K562 (cell line): Measurements from ENCODE around the gene FOSL1. TPM values are rescaled to one million over a fixed set of nuclear protein-coding genes. Genes with fewer than 3 reads are reported as not detected.

ENCODE experiments used
- ATAC-seq: fragments of 200-7000 bp; cut with Tn5 transposase; 3 replicates; pipeline ENCODE4 v1.9.1; 2020; ENCODE audit warnings: moderate library complexity
- BruUV-seq: library from RNA; stranded (reverse); fragments of 400-500 nt; replicated peaks from 2 replicates; lab custom pipeline; 2021; lab: Mats Ljungman, UMichigan
- CTCF ChIA-PET: fragments of 300-600 bp; formaldehyde crosslinking; extraction: SDS; loops from one replicate; lab custom pipeline; 2021; ENCODE audit warnings: low intra/inter-chr PET ratio; lab: Yijun Ruan, JAX
- POLR2A ChIA-PET: fragments of 300-600, 350-650 bp; sonication (Branson Sonifier 250); formaldehyde crosslinking; extraction: SDS; loops from one replicate; lab custom pipeline; 2021; ENCODE audit warnings: antibody characterized with exemption, inconsistent platforms; lab: Yijun Ruan, JAX
- DNase-seq, 4 experiments: peaks; one replicate each; pipeline versions ENCODE4 v3.0.0 to v3.0.0-alpha.2; 2011 to 2018; ENCODE audit warnings: low spot score in 3 of 4, mixed read lengths in 3 of 4; ENCODE audit errors: extremely low read depth in 1 of 4
- FAIRE-seq: peaks from 2 replicates; lab custom pipeline; 2011; peaks lifted over from hg19 to GRCh38; lab: Jason Lieb, UNC
- H2AFZ ChIP-seq: 2 replicates; pipeline ENCODE4 v1.6.0; 2011; ENCODE audit warnings: low read depth, low read length, control low read depth, inconsistent platforms
- H3K27ac ChIP-seq: fragments of 200-600 bp; 3 replicates; pipeline ENCODE4 v1.8.0; 2011; ENCODE audit warnings: low read depth, mild to moderate bottlenecking, control low read depth, inconsistent platforms, low read length, moderate library complexity, mixed read lengths; ENCODE audit errors: extremely low read depth
- H3K27me3 ChIP-seq, 2 experiments: fragments of 300-600 bp in 1 of 2; 2 replicates in 1 of 2; 3 replicates in 1 of 2; pipeline versions ENCODE4 v1.6.0 to v1.8.0; 2011; ENCODE audit warnings: inconsistent platforms in 2 of 2, low read length in 2 of 2, mild to moderate bottlenecking in 1 of 2, mixed read lengths in 1 of 2, moderate library complexity in 1 of 2; ENCODE audit not compliant: control insufficient read depth in 2 of 2, insufficient read depth in 2 of 2
- H3K36me3 ChIP-seq: fragments of 300-600 bp; 3 replicates; pipeline ENCODE4 v1.8.0; 2011; ENCODE audit warnings: mild to moderate bottlenecking, low read length, inconsistent platforms; ENCODE audit not compliant: control insufficient read depth, insufficient read depth
- H3K4me1 ChIP-seq, 2 experiments: fragments of 200-600 bp in 1 of 2; replicated peaks in 1 of 2; 2 replicates in 1 of 2; 3 replicates in 1 of 2; pipeline versions ENCODE4 v1.5.1 to v1.8.0; 2011; ENCODE audit warnings: inconsistent platforms in 2 of 2, low read length in 2 of 2, mild to moderate bottlenecking in 1 of 2, mixed read lengths in 1 of 2, moderate library complexity in 1 of 2; ENCODE audit not compliant: control insufficient read depth in 2 of 2, insufficient read depth in 2 of 2
- H3K4me2 ChIP-seq: 2 replicates; pipeline ENCODE4 v1.6.1; 2011; ENCODE audit warnings: low read length, control low read depth, inconsistent platforms, mixed read lengths; ENCODE audit not compliant: insufficient read depth
- H3K4me3 ChIP-seq: fragments of 200-600 bp; sonication (generic), shearing (Covaris generic); 2 replicates; pipeline ENCODE4 v1.5.1; 2016; ENCODE audit warnings: control low read depth, inconsistent platforms
- H3K79me2 ChIP-seq: fragments of 200-600 bp; 3 replicates; pipeline ENCODE4 v1.8.0; 2011; ENCODE audit warnings: low read length, inconsistent platforms; ENCODE audit not compliant: control insufficient read depth, insufficient read depth
- H3K9ac ChIP-seq, 2 experiments: 2 replicates each; pipeline versions ENCODE4 v1.6.0 to v1.6.1; 2011; ENCODE audit warnings: low read depth in 2 of 2, low read length in 2 of 2, control low read depth in 1 of 2, inconsistent platforms in 1 of 2, mild to moderate bottlenecking in 1 of 2, mixed read lengths in 1 of 2; ENCODE audit not compliant: insufficient read depth in 1 of 2
- H3K9me1 ChIP-seq: one replicate; pipeline ENCODE4 v1.6.0; 2011; ENCODE audit warnings: inconsistent platforms, mild to moderate bottlenecking, low read length, moderate library complexity; ENCODE audit not compliant: control insufficient read depth, insufficient read depth
- H3K9me3 ChIP-seq: replicated peaks from 2 replicates; pipeline ENCODE4 v1.5.1; 2011; ENCODE audit warnings: low read depth, low read length, inconsistent platforms; ENCODE audit not compliant: control insufficient read depth, insufficient read depth
- H4K20me1 ChIP-seq: replicated peaks from 2 replicates; pipeline ENCODE4 v1.6.1; 2011; ENCODE audit warnings: low read length, inconsistent platforms, mixed read lengths; ENCODE audit not compliant: control insufficient read depth, insufficient read depth
- ATF4 ChIP-seq: fragments of 450-650 bp; formaldehyde crosslinking; IDR thresholded peaks from 2 replicates; pipeline ENCODE4 v1.4.0; 2022; ENCODE audit warnings: mild to moderate bottlenecking, moderate library complexity
- CBX3 ChIP-seq, 2 experiments: IDR thresholded peaks; 1 replicate in 1 of 2; 2 replicates in 1 of 2; pipeline ENCODE4 v1.6.1; 2012; ENCODE audit warnings: inconsistent platforms in 2 of 2, low read length in 2 of 2, borderline replicate concordance in 1 of 2, control low read depth in 1 of 2
- CREB1 ChIP-seq, 2 experiments: sonication (generic) in 1 of 2; formaldehyde crosslinking in 1 of 2; IDR thresholded peaks; 2 replicates each; pipeline versions ENCODE4 v1.6.1 to v1.8.0; 2012 to 2022; ENCODE audit warnings: inconsistent platforms in 1 of 2, mild to moderate bottlenecking in 1 of 2, missing genetic modification reagents in 1 of 2, moderate library complexity in 1 of 2
- ELK1 ChIP-seq: sonication (generic); formaldehyde crosslinking; IDR thresholded peaks from 2 replicates; pipeline ENCODE4 v1.8.1; 2022; ENCODE audit warnings: missing genetic modification reagents
- ESRRB ChIP-seq: fragments of 250-450 bp; sonication (Bioruptor Pico); IDR thresholded peaks from 2 replicates; pipeline ENCODE4 v1.5.0; 2020; ENCODE audit warnings: mild to moderate bottlenecking, moderate library complexity, borderline replicate concordance
- FOXJ2 ChIP-seq: fragments of 200-800 bp; sonication (Bioruptor generic); IDR thresholded peaks from 2 replicates; pipeline ENCODE4 v1.6.1; 2016; ENCODE audit warnings: missing genetic modification characterization, missing compliant biosample characterization
- FOXM1 ChIP-seq, 2 experiments: fragments of 450-650 bp in 1 of 2; sonication (generic) in 1 of 2; formaldehyde crosslinking in 1 of 2; IDR thresholded peaks; 2 replicates each; pipeline versions ENCODE4 v1.6.1 to v1.9.0; 2017 to 2022; ENCODE audit warnings: low read depth in 2 of 2, mild to moderate bottlenecking in 2 of 2, missing genetic modification reagents in 1 of 2, moderate library complexity in 1 of 2
- IRF2 ChIP-seq: sonication (generic); formaldehyde crosslinking; IDR thresholded peaks from 2 replicates; pipeline ENCODE4 v1.8.1; 2022; ENCODE audit warnings: mild to moderate bottlenecking, missing genetic modification reagents
- KDM4B ChIP-seq, 2 experiments: fragments of 450-650 bp in 1 of 2; sonication (generic) in 1 of 2; IDR thresholded peaks; 2 replicates each; pipeline ENCODE4 v1.6.1; 2016 to 2017; ENCODE audit warnings: borderline replicate concordance in 2 of 2, antibody characterized with exemption in 1 of 2, low read depth in 1 of 2, mild to moderate bottlenecking in 1 of 2
- MYBL2 ChIP-seq, 2 experiments: fragments of 450-650 bp in 1 of 2; sonication (generic) in 1 of 2; formaldehyde crosslinking in 1 of 2; IDR thresholded peaks; 2 replicates each; pipeline versions ENCODE4 v1.6.1 to v1.8.1; 2017 to 2022; ENCODE audit warnings: borderline replicate concordance in 1 of 2, inconsistent platforms in 1 of 2, low read depth in 1 of 2, mild to moderate bottlenecking in 1 of 2, missing genetic modification reagents in 1 of 2, moderate library complexity in 1 of 2
- OTX1 ChIP-seq: fragments of 450-650 bp; formaldehyde crosslinking; IDR thresholded peaks from 2 replicates; pipeline ENCODE4 v1.4.0; 2022; ENCODE audit warnings: mild to moderate bottlenecking
- PHB2 ChIP-seq: fragments of 450-650 bp; IDR thresholded peaks from 2 replicates; pipeline ENCODE4 v1.6.1; 2017; ENCODE audit warnings: low read depth
- POLR2A ChIP-seq: fragments of 450-650 bp; conservative IDR thresholded peaks from 2 replicates; pipeline ENCODE4 v1.6.1; 2016
- ZNF277 ChIP-seq: fragments of 250-450 bp; sonication (Bioruptor Pico); IDR thresholded peaks from 2 replicates; pipeline ENCODE4 v1.8.0; 2022; ENCODE audit warnings: inconsistent platforms, mild to moderate bottlenecking, moderate library complexity, borderline replicate concordance
- WGBS: fragments of 100-300 bp; shearing (Covaris generic); methylation state at CpG from one replicate; pipeline ENCODE4 v1.1.6; 2016; ENCODE audit warnings: low coverage, mixed read lengths; ENCODE audit not compliant: insufficient coverage; ENCODE audit errors: missing lambda C conversion rate; 5-methylcytosine and 5-hydroxymethylcytosine counted together
- in situ Hi-C: fragments of 300-500 bp; cut with MboI; formaldehyde crosslinking; loops from 4 replicates; pipeline ENCODE4 v1.15.0; 2018; ENCODE audit warnings: inconsistent platforms, mixed read lengths
- intact Hi-C: fragments of 100-400 bp; cut with micrococcal nuclease; formaldehyde crosslinking; loops from 2 replicates; pipeline ENCODE4 v1.14.2; 2022
- polyA plus RNA-seq, 8 experiments: library from polyadenylated mRNA; depleted of rRNA in 4 of 8; stranded (reverse) in 5 of 8; unstranded in 3 of 8; fragments of >200 nt; fragmentation: Nextera tagmentation in 2 of 8; fragmentation: Illumina TruSeq in 1 of 8; extraction: Ambion mirVana in 2 of 8; extraction: Trizol in 1 of 8; gene quantifications; 2 replicates each; pipeline versions ENCODE4 v1.2.1 to v1.2.3, GENCODE V29; 2011 to 2014; ENCODE audit warnings: inconsistent platforms in 1 of 8, missing spikeins in 1 of 8
- total RNA-seq, 7 experiments: library from RNA; depleted of rRNA in 6 of 7; stranded (reverse); fragments of >200 nt in 6 of 7; fragmentation: Illumina TruSeq in 2 of 7; extraction: Trizol in 2 of 7; gene quantifications; 2 replicates each; pipeline versions ENCODE4 v1.2.1 to v1.2.3, GENCODE V29; 2011 to 2021; ENCODE audit warnings: low replicate concordance in 1 of 7
- TF ChIP-seq, protein P1 (sequence below): fragments of 450-650 bp; IDR thresholded peaks from 2 replicates; pipeline ENCODE4 v1.6.1; 2016; ENCODE audit warnings: low read depth, mild to moderate bottlenecking, moderate library complexity

Gene FOSL1
- total and polyA plus RNA-seq, 9 of the 15 experiments (the other 6 are each of a cell fraction or from before 2014, with no cell fraction given), result 3.5 to 39.6 (median 10.0) TPM

- BruUV-seq, result no TSS peak
- Histone ChIP-seq H3K36me3 (peaks cover 56% of the 10 kb centered on the region), H3K9ac (no peak overlapping the region), H3K27me3 (no peaks in the 10 kb centered on the region), H3K27ac (no peak overlapping the region), H3K9me3 (peaks cover 7% of the 10 kb centered on the region; the same call in 1 of the 2 replicates), H2AFZ (no peak overlapping the region), H3K9me1 (peaks cover 11% of the 10 kb centered on the region), H3K4me3 (no peak overlapping the region), H4K20me1 (peaks cover 17% of the 10 kb centered on the region), H3K4me1 (peaks cover 4 to 36% of the 10 kb centered on the region in 2 experiments; a peak in 3 of 5 replicates), H3K79me2 (peaks cover 35% of the 10 kb centered on the region), H3K4me2 (no peak overlapping the region)
- no peak for FAIRE-seq
- DNase-seq, result peak in 1 of 4 experiments; percentile 8
- intact Hi-C loops, result no loop called here
- 97% methylated on average over 9 of the region's 10 CpGs for WGBS
- POLR2A ChIA-PET, result interaction anchor here (0.6 to 5.9 kb wide), 25 partner anchors 7 to 1471 kb away, joined by 3 to 67 read pairs (median 4); partner anchors contain the start of genes CFL1, FIBP, MALAT1 and MUS81
- in situ Hi-C loops, result no loop called here
- CTCF ChIA-PET, result no interaction called here
- ATAC-seq, result peak; percentile 5
- TF ChIP-seq FOXM1 (IDR thresholded peaks at IDR 0.05; ENCODE audit: low read depth) (no peak), FOXM1 (CRISPR knock-in tag; IDR thresholded peaks at IDR 0.05; ENCODE audit: low read depth) (peak; percentile 63; the same call in 1 of the 2 replicates), ZNF277 (no peak), CBX3 (IDR thresholded peaks at IDR 0.05; ENCODE audit: borderline replicate concordance in 1 of 2, low read length in 2 of 2) (no peak), ATF4 (CRISPR knock-in tag) (0 out of 2 replicates have a peak, but pooled peaks have one; percentile 13), CREB1 (IDR thresholded peaks at IDR 0.05) (no peak), CREB1 (CRISPR knock-in tag; IDR thresholded peaks at IDR 0.05) (0 out of 2 replicates have a peak, but pooled peaks have one; percentile 7), ESRRB (no peak), MYBL2 (IDR thresholded peaks at IDR 0.05; ENCODE audit: low read depth) (no peak), MYBL2 (CRISPR knock-in tag; IDR thresholded peaks at IDR 0.05; ENCODE audit: borderline replicate concordance) (no peak), IRF2 (CRISPR knock-in tag) (no peak), PHB2 (no peak), OTX1 (CRISPR knock-in tag) (no peak), FOXJ2 (no peak), KDM4B (IDR thresholded peaks at IDR 0.05; ENCODE audit: borderline replicate concordance in 2 of 2, low read depth in 1 of 2) (no peak), POLR2A (peak; percentile 46; the same call in 1 of the 2 replicates), ELK1 (CRISPR knock-in tag) (no peak)
- TF ChIP-seq, protein P1, sequence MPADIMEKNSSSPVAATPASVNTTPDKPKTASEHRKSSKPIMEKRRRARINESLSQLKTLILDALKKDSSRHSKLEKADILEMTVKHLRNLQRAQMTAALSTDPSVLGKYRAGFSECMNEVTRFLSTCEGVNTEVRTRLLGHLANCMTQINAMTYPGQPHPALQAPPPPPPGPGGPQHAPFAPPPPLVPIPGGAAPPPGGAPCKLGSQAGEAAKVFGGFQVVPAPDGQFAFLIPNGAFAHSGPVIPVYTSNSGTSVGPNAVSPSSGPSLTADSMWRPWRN, result no peak
These were observed 48.2 kb downstream of the FOSL1 start for GRCh38 chr11:65851811-65852507.
